IMR-90 (cell line): ENCODE data around the gene C3orf70. TPM values are rescaled to one million over a fixed set of nuclear protein-coding genes. Genes with fewer than 3 reads are reported as not detected.

ENCODE experiments used
- ATAC-seq: fragments of 200-7000 bp; cut with Tn5 transposase; 2 replicates; pipeline ENCODE4 v1.9.1; 2020; ENCODE audit warnings: low read depth, mild to moderate bottlenecking, moderate library complexity
- BruUV-seq: library from RNA; stranded (reverse); fragments of 400-500 nt; replicated peaks from 2 replicates; lab custom pipeline; 2021; lab: Mats Ljungman, UMichigan
- CTCF ChIA-PET: fragments of 300-600 bp; formaldehyde crosslinking; extraction: SDS; loops from one replicate; lab custom pipeline; 2021; ENCODE audit warnings: antibody characterized with exemption; lab: Yijun Ruan, JAX
- POLR2A ChIA-PET: fragments of 300-600 bp; sonication (Branson Sonifier 250); formaldehyde crosslinking; loops from one replicate; lab custom pipeline; 2022; ENCODE audit warnings: antibody characterized with exemption; ENCODE audit not compliant: unreplicated experiment; lab: Charles Lee
- DNase-seq: peaks from one replicate; pipeline ENCODE4 v3.0.0; 2013
- H2AFZ ChIP-seq: replicated peaks from 2 replicates; pipeline ENCODE3; 2013; ENCODE audit warnings: low read length, mild to moderate bottlenecking; ENCODE audit not compliant: poor library complexity
- H2AK5ac ChIP-seq: 2 replicates; pipeline ENCODE4 v1.6.1; 2013; ENCODE audit warnings: low read depth, low read length, inconsistent platforms
- H2AK9ac ChIP-seq: replicated peaks from 2 replicates; pipeline ENCODE3; 2013; ENCODE audit warnings: mild to moderate bottlenecking, low read depth, low read length, moderate library complexity; ENCODE audit not compliant: poor library complexity
- H2BK120ac ChIP-seq: 2 replicates; pipeline ENCODE4 v1.6.1; 2013; ENCODE audit warnings: low read depth, low read length, inconsistent platforms
- H2BK15ac ChIP-seq: 3 replicates; pipeline ENCODE4 v1.6.1; 2013; ENCODE audit warnings: low read depth, low read length, inconsistent platforms
- H2BK20ac ChIP-seq: 2 replicates; pipeline ENCODE4 v1.6.1; 2013; ENCODE audit warnings: low read depth, mild to moderate bottlenecking, inconsistent platforms, low read length, moderate library complexity
- H2BK5ac ChIP-seq: 2 replicates; pipeline ENCODE4 v1.6.1; 2013; ENCODE audit warnings: mild to moderate bottlenecking, low read depth, low read length, inconsistent platforms; ENCODE audit not compliant: poor library complexity, severe bottlenecking
- H3K14ac ChIP-seq: replicated peaks from 2 replicates; pipeline ENCODE4 v1.6.1; 2013; ENCODE audit warnings: low read depth, low read length, inconsistent platforms
- H3K18ac ChIP-seq: 2 replicates; pipeline ENCODE4 v1.6.1; 2013; ENCODE audit warnings: low read depth, low read length, control low read depth
- H3K23ac ChIP-seq: 2 replicates; pipeline ENCODE4 v1.6.1; 2013; ENCODE audit warnings: low read depth, low read length, inconsistent platforms
- H3K27ac ChIP-seq: 2 replicates; pipeline ENCODE4 v1.5.1; 2013; ENCODE audit warnings: mild to moderate bottlenecking, control low read depth, low read length; ENCODE audit not compliant: insufficient read depth
- H3K27me3 ChIP-seq: 2 replicates; pipeline ENCODE4 v1.6.1; 2013; ENCODE audit warnings: low read length; ENCODE audit not compliant: control insufficient read depth, insufficient read depth
- H3K36me3 ChIP-seq: 2 replicates; pipeline ENCODE4 v1.6.1; 2013; ENCODE audit warnings: low read length, mixed read lengths; ENCODE audit not compliant: control insufficient read depth, insufficient read depth
- H3K4ac ChIP-seq: 2 replicates; pipeline ENCODE4 v1.6.1; 2013; ENCODE audit warnings: low read depth, low read length, inconsistent platforms
- H3K4me1 ChIP-seq: 2 replicates; pipeline ENCODE4 v1.6.1; 2013; ENCODE audit warnings: low read length, mixed read lengths; ENCODE audit not compliant: control insufficient read depth, insufficient read depth
- H3K4me2 ChIP-seq: 2 replicates; pipeline ENCODE4 v1.6.1; 2013; ENCODE audit warnings: low read depth, mild to moderate bottlenecking, control low read depth, low read length, moderate library complexity
- H3K4me3 ChIP-seq: 2 replicates; pipeline ENCODE4 v1.5.1; 2013; ENCODE audit warnings: low read depth, mild to moderate bottlenecking, control low read depth, low read length, moderate library complexity; ENCODE audit not compliant: insufficient read depth
- H3K56ac ChIP-seq: 2 replicates; pipeline ENCODE4 v1.6.1; 2013; ENCODE audit warnings: low read length, inconsistent platforms; ENCODE audit not compliant: insufficient read depth; ENCODE audit errors: extremely low read depth
- H3K79me1 ChIP-seq, 2 experiments: 2 replicates each; pipeline ENCODE4 v1.6.1; 2013; ENCODE audit warnings: low read length in 2 of 2, inconsistent platforms in 1 of 2, low read depth in 1 of 2
- H3K9ac ChIP-seq: 2 replicates; pipeline ENCODE4 v1.6.1; 2013; ENCODE audit warnings: low read depth, low read length, control low read depth
- H3K9me1 ChIP-seq: 2 replicates; pipeline ENCODE4 v1.6.1; 2013; ENCODE audit warnings: low read length, inconsistent platforms; ENCODE audit not compliant: insufficient read depth
- H3K9me3 ChIP-seq: 2 replicates; pipeline ENCODE4 v1.6.1; 2013; ENCODE audit warnings: low read length; ENCODE audit not compliant: control insufficient read depth, insufficient read depth
- H4K20me1 ChIP-seq: 2 replicates; pipeline ENCODE4 v1.6.1; 2013; ENCODE audit warnings: low read length, inconsistent platforms; ENCODE audit not compliant: insufficient read depth
- H4K5ac ChIP-seq: 2 replicates; pipeline ENCODE4 v1.6.1; 2013; ENCODE audit warnings: mild to moderate bottlenecking, low read depth, low read length, control low read depth
- H4K8ac ChIP-seq, 2 experiments: 2 replicates each; pipeline ENCODE4 v1.6.1; 2013; ENCODE audit warnings: low read depth in 2 of 2, low read length in 2 of 2, control low read depth in 1 of 2, inconsistent platforms in 1 of 2
- H4K91ac ChIP-seq: 2 replicates; pipeline ENCODE4 v1.6.1; 2013; ENCODE audit warnings: low read depth, low read length, inconsistent platforms; ENCODE audit not compliant: insufficient read depth
- MAZ ChIP-seq: IDR thresholded peaks from 2 replicates; pipeline ENCODE4 v1.6.1; 2012; ENCODE audit warnings: low read depth, mild to moderate bottlenecking, low read length, improper control_type of control experiment, moderate library complexity, borderline replicate concordance
- RFX5 ChIP-seq: IDR thresholded peaks from 2 replicates; pipeline ENCODE4 v1.8.0; 2012; ENCODE audit warnings: low read depth, mild to moderate bottlenecking, low read length, moderate library complexity
- WGBS, 2 experiments: methylation state at CpG; one replicate each; pipeline versions ENCODE4 v1.1.5 to v1.1.7; 2013; ENCODE audit warnings: missing lambda C conversion rate in 2 of 2; ENCODE audit not compliant: insufficient read length in 1 of 2; ENCODE audit errors: extremely low coverage in 2 of 2; 5-methylcytosine and 5-hydroxymethylcytosine counted together
- dilution Hi-C: fragments of 300-500 bp; cut with HindIII; formaldehyde crosslinking; loops from one replicate; pipeline ENCODE4 v1.14.3; 2018; ENCODE audit warnings: low sequenced_read_pairs; ENCODE audit not compliant: unreplicated experiment
- in situ Hi-C: fragments of 300-500 bp; cut with MboI; formaldehyde crosslinking; loops from 3 replicates; pipeline ENCODE4 v1.14.3; 2019; ENCODE audit warnings: low sequenced_read_pairs, inconsistent platforms, mixed read lengths
- intact Hi-C: fragments of 100-400 bp; cut with micrococcal nuclease; formaldehyde crosslinking; loops from 2 replicates; pipeline ENCODE4 v1.10.0; 2022
- polyA plus RNA-seq, 3 experiments: library from polyadenylated mRNA; depleted of rRNA; stranded (reverse); fragments of >200 nt; gene quantifications; 2 replicates each; pipeline ENCODE4 v1.2.3, GENCODE V29; 2012; ENCODE audit warnings: low replicate concordance in 1 of 3
- total RNA-seq: library from RNA; depleted of rRNA; stranded (reverse); fragments of >200 nt; gene quantifications from 2 replicates; pipeline ENCODE4 v1.2.3, GENCODE V29; 2012

The C3orf70 gene
- total and polyA plus RNA-seq, 2 of the 4 experiments (the other 2 are of a cell fraction): 0.96 to 1.8 TPM

- Histone ChIP-seq H2AFZ (no peak overlapping the region), H3K14ac (no peak overlapping the region), H4K91ac (no peak overlapping the region), H3K4ac (no peak overlapping the region), H3K27me3 (no peaks in the 10 kb centered on the region), H2BK15ac (no peak overlapping the region), H3K9me3 (no peaks in the 10 kb centered on the region), H4K8ac (no peak overlapping the region), H3K23ac (no peak overlapping the region), H2BK5ac (no peak overlapping the region), H3K4me1 (no peaks in the 10 kb centered on the region), H2AK9ac (no peak overlapping the region), H4K5ac (no peak overlapping the region), H3K79me1 (no peaks in the 10 kb centered on the region), H3K36me3 (no peaks in the 10 kb centered on the region), H3K56ac (no peak overlapping the region), H3K9ac (no peak overlapping the region), H3K4me2 (no peak overlapping the region), H3K27ac (no peak overlapping the region), H3K9me1 (no peaks in the 10 kb centered on the region; the same call in 1 of the 2 replicates), H3K18ac (no peak overlapping the region), H2AK5ac (no peak overlapping the region), H4K20me1 (no peaks in the 10 kb centered on the region), H2BK120ac (no peak overlapping the region), H2BK20ac (no peak overlapping the region), H3K4me3 (no peak overlapping the region)
- intact Hi-C loops (no loop called here), dilution Hi-C loops (no loop called here), in situ Hi-C loops (no loop called here)
- no peak for DNase-seq
- no TSS peak for BruUV-seq
- CTCF ChIA-PET: no interaction called here
- POLR2A ChIA-PET: no interaction called here
- no CpG with 5 or more reads among the region's 3 CpGs for WGBS, 2 experiments
- no peak for ATAC-seq
- TF ChIP-seq MAZ: no peak
- no peak for TF ChIP-seq RFX5
Observed at GRCh38 chr3:185120126-185120525, 32.7 kb downstream of the C3orf70 start.
